Activated CD8-positive, alpha-beta T cell treated with anti-CD3 and anti-CD28 coated beads for 36 hours (primary cell): ENCODE results near the gene CNTLN. TPM values are rescaled to one million over a fixed set of nuclear protein-coding genes. Genes with fewer than 3 reads are reported as not detected.

ENCODE experiments used
- ATAC-seq: fragments of 200-7000 bp; cut with Tn5 transposase; one replicate; pipeline ENCODE4 v1.10.0; 2021; ENCODE audit warnings: mild to moderate bottlenecking, moderate library complexity
- CTCF ChIA-PET: fragments of 350-600 bp; sonication (Branson Sonifier 250); formaldehyde crosslinking; loops from one replicate; lab custom pipeline; 2021; ENCODE audit warnings: antibody characterized with exemption; lab: Charles Lee
- POLR2A ChIA-PET: fragments of 350-600 bp; sonication (Branson Sonifier 250); formaldehyde crosslinking; loops from one replicate; lab custom pipeline; 2021; ENCODE audit warnings: antibody characterized with exemption; lab: Charles Lee
- DNase-seq: peaks from one replicate; pipeline ENCODE4 v3.0.0-alpha.2; 2020
- H3K27ac Mint-ChIP-seq: one replicate; pipeline ENCODE4 v1.8.0; 2021; ENCODE audit warnings: mild to moderate bottlenecking, mixed read lengths
- H3K27me3 Mint-ChIP-seq: one replicate; pipeline ENCODE4 v1.8.0; 2021; ENCODE audit warnings: mixed read lengths
- H3K36me3 Mint-ChIP-seq: one replicate; pipeline ENCODE4 v1.8.0; 2021; ENCODE audit warnings: low read depth, mixed read lengths
- H3K4me1 Mint-ChIP-seq: one replicate; pipeline ENCODE4 v1.8.0; 2021; ENCODE audit warnings: low read depth, mixed read lengths
- H3K4me3 Mint-ChIP-seq: one replicate; pipeline ENCODE4 v1.8.0; 2021; ENCODE audit warnings: mild to moderate bottlenecking, moderate library complexity, mixed read lengths
- H3K9me3 Mint-ChIP-seq: one replicate; pipeline ENCODE4 v1.8.0; 2021; ENCODE audit warnings: mixed read lengths
- intact Hi-C: fragments of 100-400 bp; cut with micrococcal nuclease; formaldehyde crosslinking; loops from one replicate; pipeline ENCODE4 v1.10.0; 2022
- total RNA-seq, 2 experiments: library from RNA; stranded (reverse); gene quantifications; one replicate each; pipeline ENCODE4 v1.2.3, GENCODE V29; 2021
- TF ChIP-seq, protein P1 (sequence below): fragments of 200-600 bp; IDR thresholded peaks from one replicate; pipeline ENCODE4 v1.8.0; 2022; ENCODE audit warnings: antibody characterized with exemption, mild to moderate bottlenecking

The CNTLN gene
- total RNA-seq, 2 experiments from 2014 or later: 0.40 to 0.43 TPM

DNA sequence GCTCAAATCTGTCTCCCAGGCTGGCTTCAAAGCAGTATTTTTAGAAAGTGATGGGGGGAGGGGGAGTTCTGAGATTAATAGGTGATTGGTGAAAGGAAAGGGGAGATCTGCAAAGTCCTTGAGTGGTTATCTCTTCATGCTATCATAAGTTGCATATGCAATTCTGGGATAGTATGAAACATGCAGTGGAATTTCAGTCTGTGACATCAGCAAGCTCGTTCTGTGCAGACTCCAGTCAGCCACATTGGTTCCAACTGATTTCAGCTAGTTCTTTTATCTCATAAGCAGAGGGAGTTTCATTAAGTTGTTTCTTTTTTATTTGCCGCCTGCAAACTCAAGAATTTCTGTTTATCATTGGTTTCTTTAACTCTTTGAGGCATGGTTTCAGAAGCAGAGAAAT lies 263.5 kb downstream of the CNTLN start:
- ATAC-seq: no peak
- Mint-ChIP-seq H3K27me3 (no peaks in the 10 kb centered on the region), H3K9me3 (no peaks in the 10 kb centered on the region), H3K4me1 (no peaks in the 10 kb centered on the region), H3K36me3 (no peaks in the 10 kb centered on the region), H3K4me3 (no peak overlapping the region), H3K27ac (no peak overlapping the region)
- intact Hi-C loops: no loop called here
- ChIA-PET CTCF (no interaction called here), POLR2A (no interaction called here)
- no peak for DNase-seq
- TF ChIP-seq, protein P1, sequence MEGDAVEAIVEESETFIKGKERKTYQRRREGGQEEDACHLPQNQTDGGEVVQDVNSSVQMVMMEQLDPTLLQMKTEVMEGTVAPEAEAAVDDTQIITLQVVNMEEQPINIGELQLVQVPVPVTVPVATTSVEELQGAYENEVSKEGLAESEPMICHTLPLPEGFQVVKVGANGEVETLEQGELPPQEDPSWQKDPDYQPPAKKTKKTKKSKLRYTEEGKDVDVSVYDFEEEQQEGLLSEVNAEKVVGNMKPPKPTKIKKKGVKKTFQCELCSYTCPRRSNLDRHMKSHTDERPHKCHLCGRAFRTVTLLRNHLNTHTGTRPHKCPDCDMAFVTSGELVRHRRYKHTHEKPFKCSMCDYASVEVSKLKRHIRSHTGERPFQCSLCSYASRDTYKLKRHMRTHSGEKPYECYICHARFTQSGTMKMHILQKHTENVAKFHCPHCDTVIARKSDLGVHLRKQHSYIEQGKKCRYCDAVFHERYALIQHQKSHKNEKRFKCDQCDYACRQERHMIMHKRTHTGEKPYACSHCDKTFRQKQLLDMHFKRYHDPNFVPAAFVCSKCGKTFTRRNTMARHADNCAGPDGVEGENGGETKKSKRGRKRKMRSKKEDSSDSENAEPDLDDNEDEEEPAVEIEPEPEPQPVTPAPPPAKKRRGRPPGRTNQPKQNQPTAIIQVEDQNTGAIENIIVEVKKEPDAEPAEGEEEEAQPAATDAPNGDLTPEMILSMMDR: no peak

DNA sequence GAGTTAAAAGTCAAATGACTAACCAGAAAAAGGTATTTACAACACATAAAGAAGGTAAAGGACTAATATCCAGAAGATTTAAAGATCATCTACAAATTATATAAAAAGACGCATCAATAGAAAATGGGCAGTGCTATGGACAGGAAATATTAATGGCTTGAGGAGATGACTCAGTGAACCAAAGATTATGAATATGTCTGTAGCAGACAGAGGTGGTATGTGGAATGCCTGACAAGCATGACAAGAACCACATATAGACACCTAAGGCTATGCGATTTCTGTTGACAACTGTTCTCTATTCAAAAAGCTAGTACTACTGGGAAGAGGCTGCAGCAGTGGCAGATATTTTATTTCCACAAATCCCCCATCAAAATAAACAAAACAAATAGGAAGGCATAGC lies 267.0 kb downstream of the CNTLN start:
- ChIA-PET CTCF (no interaction called here), POLR2A (no interaction called here)
- TF ChIP-seq, protein P1: no peak
- H3K27ac Mint-ChIP-seq: no peak overlapping the region
- H3K4me3 Mint-ChIP-seq: no peak overlapping the region
- no peaks in the 10 kb centered on the region for H3K9me3 Mint-ChIP-seq
- no peak for DNase-seq
- H3K4me1 Mint-ChIP-seq: no peaks in the 10 kb centered on the region
- ATAC-seq: no peak
- no peaks in the 10 kb centered on the region for H3K27me3 Mint-ChIP-seq
- H3K36me3 Mint-ChIP-seq: no peaks in the 10 kb centered on the region
- intact Hi-C loops: no loop called here

DNA sequence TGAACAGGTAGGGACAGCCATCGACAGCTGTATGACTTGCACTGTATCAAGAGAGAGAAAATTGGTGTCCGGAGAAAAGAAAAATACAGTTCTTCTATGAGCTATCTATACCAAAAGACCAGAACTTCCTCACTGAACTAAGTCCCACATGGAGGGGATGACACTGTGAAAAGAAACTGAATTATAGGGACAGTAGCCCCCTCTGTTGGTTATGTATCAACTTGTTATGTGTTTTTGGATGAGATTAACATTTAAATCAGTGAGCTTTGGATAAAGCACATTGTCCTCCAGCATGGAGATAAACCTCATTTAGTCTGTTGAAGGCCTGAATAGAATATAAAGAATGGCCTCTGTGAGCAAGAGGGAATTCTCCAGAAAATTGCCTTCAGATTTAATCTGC lies 267.5 kb downstream of the CNTLN start:
- Mint-ChIP-seq H3K27me3 (no peaks in the 10 kb centered on the region), H3K4me1 (no peaks in the 10 kb centered on the region), H3K27ac (no peak overlapping the region), H3K4me3 (no peak overlapping the region), H3K9me3 (no peaks in the 10 kb centered on the region), H3K36me3 (no peaks in the 10 kb centered on the region)
- TF ChIP-seq, protein P1: no peak
- POLR2A ChIA-PET: no interaction called here
- intact Hi-C loops: no loop called here
- DNase-seq (no peak), ATAC-seq (no peak)
- CTCF ChIA-PET: interaction anchor here (1.0 kb wide), 1 partner anchor 11 kb away, joined by 3 read pairs; no protein-coding TSS in a partner anchor

GRCh38 chr9:17403539-17403938 lies 268.7 kb downstream of the CNTLN start:
- intact Hi-C loops: no loop called here
- no peak overlapping the region for H3K27ac Mint-ChIP-seq
- H3K36me3 Mint-ChIP-seq: no peaks in the 10 kb centered on the region
- CTCF ChIA-PET: no interaction called here
- no peak for DNase-seq
- POLR2A ChIA-PET: no interaction called here
- ATAC-seq: no peak
- TF ChIP-seq, protein P1: no peak
- no peaks in the 10 kb centered on the region for H3K4me1 Mint-ChIP-seq
- H3K9me3 Mint-ChIP-seq: no peaks in the 10 kb centered on the region
- no peaks in the 10 kb centered on the region for H3K27me3 Mint-ChIP-seq
- H3K4me3 Mint-ChIP-seq: no peak overlapping the region

DNA sequence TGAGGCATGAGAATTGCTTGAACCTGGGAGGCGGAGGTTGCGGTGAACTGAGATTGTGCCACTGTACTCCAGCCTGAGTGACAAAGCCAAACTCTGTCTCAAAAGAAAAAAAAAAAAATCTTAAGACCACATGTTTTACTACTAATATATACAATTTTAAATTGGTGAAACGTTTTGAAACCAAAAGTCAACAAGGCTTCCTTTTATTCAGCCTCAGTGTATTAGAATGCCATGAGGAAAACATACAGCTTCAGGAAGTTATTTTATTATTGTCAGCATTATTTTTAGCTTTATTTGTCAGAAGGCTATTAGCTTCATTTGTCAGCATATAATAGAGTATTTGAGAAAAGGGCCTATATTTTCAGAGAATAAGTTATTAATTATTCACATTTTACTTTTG lies 280.1 kb downstream of the CNTLN start:
- DNase-seq (no peak), ATAC-seq (no peak)
- Mint-ChIP-seq H3K27ac (no peak overlapping the region), H3K36me3 (no peaks in the 10 kb centered on the region), H3K9me3 (no peaks in the 10 kb centered on the region), H3K27me3 (no peaks in the 10 kb centered on the region), H3K4me1 (no peaks in the 10 kb centered on the region), H3K4me3 (no peak overlapping the region)
- POLR2A ChIA-PET: no interaction called here
- TF ChIP-seq, protein P1: no peak
- CTCF ChIA-PET: no interaction called here
- intact Hi-C loops: no loop called here
